ENCODE results near the gene STKLD1. TPM values are rescaled to one million over a fixed set of nuclear protein-coding genes. Genes with fewer than 3 reads are reported as not detected.
A peak's percentile ranks its signal among the peaks of the same experiment; 100 is the strongest.

STKLD1 gene
- total RNA-seq, 1 donor from 2014 or later, result not detected

- peak overlapping the region; percentile 20 for H3K4me3 ChIP-seq (ENCODE audit: low read depth, low read length)
- no peak for DNase-seq (ENCODE audit: low read depth)
- TF ChIP-seq CTCF (IDR thresholded peaks at IDR 0.05; ENCODE audit: insufficient read depth, low read length, poor library complexity, severe bottlenecking), result no peak
Observed at GRCh38 chr9:133428617-133429101, 52.5 kb downstream of the STKLD1 start.

GRCh38 chr9:133429214-133429613 lies 53.0 kb downstream of the STKLD1 start:
- no peaks in the 10 kb centered on the region for H3K36me3 ChIP-seq (ENCODE audit: control insufficient read depth, insufficient read depth, low read length)
- TF ChIP-seq CTCF (IDR thresholded peaks at IDR 0.05; ENCODE audit: insufficient read depth, low read length, poor library complexity, severe bottlenecking), result no peak
- no peak for DNase-seq (ENCODE audit: low read depth)
- no peak overlapping the region for H3K4me3 ChIP-seq (ENCODE audit: low read depth, low read length)
- H3K27me3 ChIP-seq (ENCODE audit: control insufficient read depth, insufficient read depth, low read length), result peaks cover 28% of the 10 kb centered on the region

More at GRCh38 chr9:133428617-133429101, 52.5 kb downstream of the STKLD1 start:
- peaks cover 30% of the 10 kb centered on the region for H3K27me3 ChIP-seq (ENCODE audit: control insufficient read depth, insufficient read depth, low read length)
- no peaks in the 10 kb centered on the region for H3K36me3 ChIP-seq (ENCODE audit: control insufficient read depth, insufficient read depth, low read length)

- TF ChIP-seq CTCF (IDR thresholded peaks at IDR 0.05; ENCODE audit: insufficient read depth, low read length, poor library complexity, severe bottlenecking), result peak; percentile 70
- H3K36me3 ChIP-seq (ENCODE audit: control insufficient read depth, insufficient read depth, low read length), result no peaks in the 10 kb centered on the region
- no peak for DNase-seq (ENCODE audit: low read depth)
- H3K4me3 ChIP-seq (ENCODE audit: low read depth, low read length), result no peak overlapping the region
- H3K27me3 ChIP-seq (ENCODE audit: control insufficient read depth, insufficient read depth, low read length), result peaks cover 25% of the 10 kb centered on the region
Observed at GRCh38 chr9:133429641-133430161, 53.5 kb downstream of the STKLD1 start.

GRCh38 chr9:133430244-133430643 lies 54.1 kb downstream of the STKLD1 start:
- no peak overlapping the region for H3K4me3 ChIP-seq (ENCODE audit: low read depth, low read length)
- H3K27me3 ChIP-seq (ENCODE audit: control insufficient read depth, insufficient read depth, low read length), result peaks cover 22% of the 10 kb centered on the region
- no peak for DNase-seq (ENCODE audit: low read depth)
- no peak for TF ChIP-seq CTCF (IDR thresholded peaks at IDR 0.05; ENCODE audit: insufficient read depth, low read length, poor library complexity, severe bottlenecking)
- H3K36me3 ChIP-seq (ENCODE audit: control insufficient read depth, insufficient read depth, low read length), result no peaks in the 10 kb centered on the region

- no peak for TF ChIP-seq CTCF (IDR thresholded peaks at IDR 0.05; ENCODE audit: insufficient read depth, low read length, poor library complexity, severe bottlenecking)
- no peak overlapping the region for H3K4me3 ChIP-seq (ENCODE audit: low read depth, low read length)
- H3K36me3 ChIP-seq (ENCODE audit: control insufficient read depth, insufficient read depth, low read length), result no peaks in the 10 kb centered on the region
- H3K27me3 ChIP-seq (ENCODE audit: control insufficient read depth, insufficient read depth, low read length), result peaks cover 8% of the 10 kb centered on the region
- no peak for DNase-seq (ENCODE audit: low read depth)
Observed at GRCh38 chr9:133433351-133433843, 57.2 kb downstream of the STKLD1 start.

GRCh38 chr9:133436681-133437080 lies 60.5 kb downstream of the STKLD1 start:
- H3K27me3 ChIP-seq (ENCODE audit: control insufficient read depth, insufficient read depth, low read length), result peaks cover 3% of the 10 kb centered on the region
- no peaks in the 10 kb centered on the region for H3K36me3 ChIP-seq (ENCODE audit: control insufficient read depth, insufficient read depth, low read length)
- no peak overlapping the region for H3K4me3 ChIP-seq (ENCODE audit: low read depth, low read length)
- no peak for DNase-seq (ENCODE audit: low read depth)
- TF ChIP-seq CTCF (IDR thresholded peaks at IDR 0.05; ENCODE audit: insufficient read depth, low read length, poor library complexity, severe bottlenecking), result no peak

Measured in kidney epithelial cell (primary cell).